CD4-positive, alpha-beta T cell treated with Interleukin-1 beta for 1 hour (primary cell): Measurements from ENCODE around the gene CD79A.
A peak's percentile ranks its signal among the peaks of the same experiment; 100 is the strongest.

Source experiments
- DNase-seq, 2 donors: peaks; one replicate each; pipeline ENCODE4 v3.0.0-alpha.2; 2020 to 2022

CD79A gene

DNA sequence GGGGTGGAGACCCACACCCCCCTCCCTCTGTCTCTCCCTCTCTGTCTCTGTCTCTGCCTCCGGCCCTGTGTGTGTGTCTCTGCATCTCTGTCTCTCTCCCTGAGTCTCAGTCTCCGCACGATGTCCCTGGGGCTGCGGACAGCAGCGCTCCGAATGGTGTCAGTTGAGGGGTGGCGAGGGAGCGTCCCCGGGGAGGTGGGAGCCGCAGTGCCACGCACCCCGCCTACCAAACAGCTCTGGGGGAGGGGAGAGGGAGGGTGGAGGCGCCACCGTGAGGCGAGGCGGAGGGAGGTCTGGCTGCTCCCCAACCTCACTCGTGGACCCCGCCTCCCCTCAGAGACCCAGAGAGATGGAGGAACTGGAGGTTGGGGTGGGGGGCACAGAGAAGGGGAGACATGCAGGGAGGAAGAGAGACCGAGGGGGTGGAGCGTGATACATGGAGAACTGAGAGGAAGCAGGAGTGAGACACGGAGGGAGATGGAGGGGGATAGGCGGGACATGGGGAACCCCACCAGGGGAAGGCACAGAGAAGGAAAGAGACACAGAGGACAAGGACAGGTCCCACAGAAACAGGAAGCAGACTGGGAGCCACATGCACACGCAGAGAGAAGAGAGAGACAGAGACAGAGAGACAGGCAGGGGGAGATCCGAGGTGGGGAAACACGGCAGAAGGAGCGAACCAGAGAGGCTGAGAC is 44.0 kb downstream of the CD79A start:
- no peak for DNase-seq

GRCh38 chr19:41921577-41922576 is 44.8 kb downstream of the CD79A start:
- DNase-seq = no peak

DNA sequence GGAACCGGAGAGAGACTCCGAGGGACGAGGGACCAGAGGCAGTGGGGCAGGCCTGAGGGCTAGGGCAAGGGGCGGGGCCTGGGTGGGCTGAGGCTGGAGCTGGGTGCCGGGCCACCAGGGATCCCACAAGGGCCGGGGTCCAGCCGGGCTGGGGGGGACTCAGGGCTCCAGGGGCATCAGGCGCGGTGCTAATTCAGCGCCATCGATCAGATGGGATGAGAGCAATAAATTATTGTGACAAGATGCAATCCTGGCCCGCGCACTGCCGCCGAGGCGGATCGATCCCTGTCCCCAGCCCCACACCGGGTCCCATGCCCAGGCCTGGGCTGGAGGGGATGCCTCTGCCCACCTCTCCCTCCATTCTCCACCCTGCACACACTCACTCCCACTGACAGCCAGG is 45.5 kb downstream of the CD79A start:
- DNase-seq = no peak

DNA sequence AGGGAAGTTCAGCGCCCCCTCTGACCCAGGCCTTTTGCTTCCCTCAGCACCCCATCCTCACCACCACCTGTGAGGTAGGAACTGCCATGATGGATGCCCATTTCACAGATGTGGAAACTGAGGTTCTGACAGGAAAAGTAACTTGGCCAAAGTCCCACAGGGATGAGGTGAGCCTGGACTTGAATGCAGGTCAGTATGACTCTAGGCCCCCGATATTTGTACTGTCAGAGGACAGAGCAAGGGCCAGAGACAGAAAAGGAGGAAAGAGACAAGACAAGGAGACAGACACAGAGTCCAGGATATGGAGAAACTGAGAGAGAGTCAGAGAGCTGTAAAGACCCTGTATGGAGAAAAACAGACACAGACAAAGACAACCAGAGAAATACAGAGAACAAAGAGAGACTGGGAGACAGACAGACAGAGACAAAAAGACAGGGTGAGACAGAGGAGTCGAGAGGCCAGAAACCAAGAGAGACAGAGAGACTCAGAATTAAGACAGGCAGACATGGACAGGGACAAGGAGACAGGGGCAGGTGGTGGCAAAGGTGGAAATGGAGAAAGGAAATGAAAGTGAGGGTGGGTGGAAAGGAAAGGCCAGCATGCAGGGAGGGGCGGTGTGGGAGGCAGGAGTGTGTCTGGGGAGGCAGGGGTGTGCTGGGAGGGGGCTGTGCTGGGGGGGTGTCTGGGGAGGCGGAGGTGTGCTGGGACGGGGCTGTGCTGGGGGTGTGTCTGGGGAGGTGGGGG is 46.1 kb downstream of the CD79A start:
- DNase-seq = no peak

DNA sequence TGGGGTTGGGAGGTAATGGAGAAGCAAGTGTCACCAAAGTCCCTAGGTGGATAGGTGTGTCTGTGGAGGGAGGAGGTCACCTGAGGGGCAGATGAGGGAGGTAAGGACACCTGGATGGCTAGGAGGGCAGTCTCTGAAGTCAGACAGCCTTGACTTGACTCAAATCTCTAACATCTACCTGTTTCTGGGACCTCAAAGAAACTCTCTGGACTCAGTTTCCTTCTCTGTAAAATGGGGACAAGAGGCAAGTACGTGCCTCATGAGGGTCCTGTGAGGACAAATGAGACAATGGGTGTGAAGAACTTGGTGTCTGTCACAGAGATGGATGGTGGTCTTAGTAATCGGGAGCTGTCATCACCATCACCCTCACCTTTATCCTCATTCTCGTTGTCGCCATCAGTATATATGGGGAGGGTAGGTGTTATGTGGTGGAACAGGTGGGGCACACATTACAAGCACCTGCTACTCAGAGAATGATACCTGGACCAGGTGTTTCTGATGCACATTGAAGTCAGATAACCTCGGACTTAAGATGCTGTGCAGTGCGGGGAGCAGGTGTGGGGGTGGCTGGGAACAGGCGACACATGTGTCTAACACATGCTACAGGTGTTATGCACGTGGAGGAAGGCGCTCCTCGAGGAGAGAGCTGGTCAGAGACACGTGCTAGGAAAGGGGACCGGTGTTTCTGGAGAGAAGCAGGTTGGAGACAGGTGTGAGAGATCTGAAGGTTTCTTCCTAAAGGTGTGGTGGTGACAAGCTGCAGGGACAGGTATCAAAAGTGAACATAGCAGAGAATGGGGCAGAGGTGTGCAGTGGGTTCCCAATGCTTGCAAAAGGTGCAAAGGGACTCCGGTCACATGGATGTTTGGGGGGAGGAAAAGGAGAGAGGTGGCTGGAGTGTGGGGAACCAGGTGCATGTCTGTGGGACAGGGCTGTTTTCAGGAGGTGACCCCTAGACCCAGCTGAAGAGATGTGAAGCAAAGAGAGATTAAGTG is 47.4 kb downstream of the CD79A start:
- DNase-seq = no peak

- no peak for DNase-seq
These were observed 48.3 kb downstream of the CD79A start for GRCh38 chr19:41925208-41926003.

DNA sequence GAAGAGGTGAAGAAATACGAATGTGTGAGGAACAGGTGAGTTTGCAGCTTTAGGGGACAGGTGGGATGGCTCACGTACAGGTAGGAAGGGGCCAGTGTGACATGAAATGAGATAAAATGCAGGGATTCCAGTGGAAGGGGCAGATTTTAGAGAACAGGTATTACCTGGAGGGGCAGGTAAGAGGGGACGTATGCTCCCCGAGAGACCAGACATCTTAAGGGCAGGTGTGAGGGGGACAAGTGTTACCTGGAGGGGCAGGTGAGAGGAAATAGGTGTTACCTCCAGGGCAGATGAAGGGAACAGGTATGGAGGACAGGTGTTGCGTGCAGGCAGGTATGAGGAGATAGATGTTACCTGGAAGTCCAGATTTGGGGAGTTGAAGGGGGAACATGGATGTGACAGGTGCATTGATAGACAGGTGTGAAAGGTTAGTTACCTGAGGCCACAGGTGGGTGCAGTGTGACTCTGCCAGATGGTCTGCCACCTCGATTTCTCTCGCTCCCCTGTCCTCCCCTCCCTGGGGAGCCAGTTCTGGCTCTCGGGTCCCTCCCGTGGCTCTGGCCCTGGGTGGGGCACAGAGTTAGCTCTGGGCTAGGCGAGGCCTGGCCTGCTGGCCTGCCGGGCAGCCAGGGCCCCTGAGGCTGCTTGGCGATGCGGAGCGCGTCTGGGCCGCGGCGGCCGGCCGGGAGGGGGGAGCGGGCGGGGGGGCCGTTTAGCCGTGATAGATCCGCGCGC is 49.1 kb downstream of the CD79A start:
- no peak for DNase-seq

DNA sequence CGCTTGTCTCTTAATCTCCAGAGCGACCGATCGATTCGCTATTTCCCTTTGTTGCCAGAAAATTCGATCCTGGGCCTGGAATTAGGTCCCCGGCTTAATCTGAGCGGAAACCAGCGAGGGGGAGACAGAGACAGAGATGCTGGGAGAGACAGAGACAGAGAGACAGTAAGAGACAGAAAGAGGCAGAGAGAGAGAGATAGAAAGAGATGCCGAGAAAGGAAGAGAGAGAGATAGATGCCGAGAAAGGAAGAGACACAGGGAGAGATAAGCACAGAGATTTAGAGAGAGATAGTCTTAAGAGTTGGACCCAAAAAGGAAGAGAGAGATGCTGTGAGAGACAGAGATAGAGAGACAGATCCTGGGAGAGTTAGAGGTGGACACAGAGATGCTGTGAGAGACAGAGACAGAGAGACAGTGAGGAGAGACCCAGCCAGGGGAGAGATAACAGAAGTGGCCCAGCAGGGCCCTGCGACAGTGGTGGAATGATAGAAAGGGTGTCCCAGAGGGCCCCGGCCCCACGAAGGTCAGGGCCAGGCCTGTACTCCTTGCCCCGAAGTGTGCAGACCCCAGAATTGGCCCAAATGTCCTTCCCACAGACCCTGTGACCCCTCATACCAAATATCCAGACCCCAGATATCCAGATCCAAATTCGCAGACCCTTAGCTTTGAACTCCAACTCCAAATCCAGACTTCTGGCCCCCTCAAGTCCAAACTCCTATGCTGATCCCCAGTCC is 49.9 kb downstream of the CD79A start:
- no peak for DNase-seq

DNA sequence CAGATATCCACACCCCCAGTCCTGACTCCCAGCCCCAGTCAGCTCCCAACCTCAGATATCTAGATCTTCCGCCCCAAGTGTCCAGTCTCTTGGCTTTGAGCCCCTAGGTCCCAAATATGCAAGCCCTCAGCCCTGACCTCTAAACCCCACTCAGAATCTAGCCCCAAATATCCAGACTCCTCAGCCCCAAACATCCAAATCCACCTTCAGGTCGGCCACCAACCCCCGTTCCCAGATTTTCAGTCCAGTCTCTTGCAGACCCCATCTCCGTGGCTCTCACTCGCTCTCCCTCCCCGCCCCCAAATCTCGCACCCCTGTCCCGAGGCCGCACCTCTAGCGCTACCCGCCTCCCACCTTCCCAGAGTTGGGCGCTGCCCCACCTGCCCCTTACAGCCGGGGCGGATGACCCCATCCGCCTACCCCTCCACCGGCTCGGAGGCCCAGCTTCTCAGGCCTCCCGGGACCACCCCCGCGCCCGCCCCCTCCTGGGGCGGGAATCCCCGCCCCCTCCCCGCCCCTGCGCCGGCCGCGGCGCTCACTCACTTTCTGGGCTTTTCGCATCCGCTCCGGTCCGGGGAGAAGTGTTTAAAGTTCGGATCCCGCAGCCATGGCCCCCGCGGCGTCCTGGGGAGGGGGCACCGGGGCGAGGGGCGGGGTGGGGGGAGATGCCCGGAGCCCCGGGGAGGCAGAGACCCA is 50.6 kb downstream of the CD79A start:
- DNase-seq = peak in 1 of 2 donors; percentile 49

DNA sequence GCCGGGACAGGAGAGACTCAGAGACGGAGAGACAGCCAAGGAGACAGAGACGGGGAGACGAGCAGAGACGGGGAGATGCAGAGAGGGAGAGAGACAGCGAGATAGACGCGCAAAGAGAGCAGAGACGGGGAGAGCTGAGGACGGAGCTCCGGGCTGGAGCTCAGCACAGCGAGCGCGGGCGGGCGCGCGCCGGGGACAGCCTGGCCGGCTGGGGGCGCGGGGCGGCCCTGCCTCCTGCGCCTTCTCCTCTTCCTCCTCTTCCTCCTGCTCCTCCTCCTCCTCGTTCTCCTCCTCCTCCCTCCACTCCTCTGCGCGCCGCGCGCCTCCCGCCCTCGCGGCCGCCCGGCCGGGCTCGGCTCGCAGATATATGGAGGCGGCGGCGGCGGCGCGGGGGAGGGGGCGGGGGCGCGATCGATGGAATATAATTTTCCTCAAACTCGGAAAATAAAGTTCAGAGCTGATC is 51.2 kb downstream of the CD79A start, which contains the start of gene ERFL:
TSS of gene ERFL (minus strand) at position 229 of the 463 bp plus-strand sequence. CDS start 15,530 bp downstream, outside the sequence.
- DNase-seq = no peak

- peak; percentile 51 to 55 for DNase-seq
These were observed 51.9 kb downstream of the CD79A start for GRCh38 chr19:41928754-41929535.

DNA sequence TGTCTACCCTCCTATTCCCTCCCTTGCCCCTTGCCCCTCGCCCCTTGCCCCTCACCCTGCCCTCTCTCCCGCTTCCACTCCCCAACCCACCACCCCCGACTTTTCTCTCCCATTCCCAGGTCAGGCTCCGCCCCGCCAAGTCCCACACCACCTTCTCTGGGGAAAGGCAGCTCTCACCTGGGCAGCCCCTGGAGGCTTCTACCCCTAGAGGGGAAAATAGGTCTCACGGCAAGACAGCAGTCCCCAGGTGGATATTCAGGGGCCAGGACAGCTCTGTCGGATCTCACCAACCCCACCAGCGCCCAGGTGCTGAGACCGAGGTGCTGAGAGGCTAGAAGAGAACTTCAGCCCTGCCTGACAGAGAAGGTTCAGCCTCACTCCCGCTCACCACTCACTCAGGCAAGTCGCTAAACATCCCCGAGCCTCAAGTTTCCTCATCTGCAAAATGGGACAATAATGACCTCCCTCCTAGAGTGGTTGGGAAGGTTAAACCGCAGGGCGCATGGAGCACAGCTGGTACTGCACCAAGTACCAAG is 52.5 kb downstream of the CD79A start:
- no peak for DNase-seq

GRCh38 chr19:41930322-41930722 is 53.2 kb downstream of the CD79A start:
- DNase-seq = no peak
